ENCODE results near the gene SMOC2. TPM values are rescaled to one million over a fixed set of nuclear protein-coding genes. Genes with fewer than 3 reads are reported as not detected.

Gene SMOC2
- total RNA-seq, 4 donors from 2014 or later = 30.5 to 52.4 (median 37.9) TPM

DNA sequence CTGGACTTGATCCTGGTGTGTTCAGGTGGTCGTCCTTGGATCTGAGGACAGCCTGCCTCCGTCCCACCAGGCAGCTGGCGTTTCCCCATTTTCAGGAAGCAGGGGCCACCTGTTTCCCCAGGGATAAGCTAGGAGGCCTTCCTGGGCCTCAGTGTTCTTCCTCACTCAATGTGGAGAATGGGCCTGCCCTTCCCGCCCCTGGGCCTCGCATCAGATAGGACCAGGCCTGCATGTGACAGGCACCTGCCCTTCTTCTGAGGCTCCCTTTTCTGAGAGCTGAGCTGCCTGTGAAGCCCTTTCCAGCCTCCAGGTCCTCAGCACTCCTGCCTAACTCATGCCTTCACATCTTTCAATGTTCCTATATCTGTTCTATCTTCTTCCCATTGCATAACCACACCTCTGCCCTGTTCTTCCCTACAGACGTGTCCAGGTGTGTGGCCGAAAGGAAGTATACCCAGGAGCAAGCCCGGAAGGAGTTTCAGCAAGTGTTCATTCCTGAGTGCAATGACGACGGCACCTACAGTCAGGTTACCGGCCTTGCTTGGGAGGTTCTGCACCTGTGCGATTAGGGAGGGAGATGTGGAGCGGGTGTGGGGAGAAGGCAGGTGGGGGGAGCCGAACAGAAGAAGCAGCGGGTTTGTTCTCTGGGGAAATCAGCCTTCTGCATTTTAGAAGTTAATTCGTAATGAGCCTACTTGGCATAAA is 85.1 kb downstream of the SMOC2 start:
- TF ChIP-seq, protein P1, sequence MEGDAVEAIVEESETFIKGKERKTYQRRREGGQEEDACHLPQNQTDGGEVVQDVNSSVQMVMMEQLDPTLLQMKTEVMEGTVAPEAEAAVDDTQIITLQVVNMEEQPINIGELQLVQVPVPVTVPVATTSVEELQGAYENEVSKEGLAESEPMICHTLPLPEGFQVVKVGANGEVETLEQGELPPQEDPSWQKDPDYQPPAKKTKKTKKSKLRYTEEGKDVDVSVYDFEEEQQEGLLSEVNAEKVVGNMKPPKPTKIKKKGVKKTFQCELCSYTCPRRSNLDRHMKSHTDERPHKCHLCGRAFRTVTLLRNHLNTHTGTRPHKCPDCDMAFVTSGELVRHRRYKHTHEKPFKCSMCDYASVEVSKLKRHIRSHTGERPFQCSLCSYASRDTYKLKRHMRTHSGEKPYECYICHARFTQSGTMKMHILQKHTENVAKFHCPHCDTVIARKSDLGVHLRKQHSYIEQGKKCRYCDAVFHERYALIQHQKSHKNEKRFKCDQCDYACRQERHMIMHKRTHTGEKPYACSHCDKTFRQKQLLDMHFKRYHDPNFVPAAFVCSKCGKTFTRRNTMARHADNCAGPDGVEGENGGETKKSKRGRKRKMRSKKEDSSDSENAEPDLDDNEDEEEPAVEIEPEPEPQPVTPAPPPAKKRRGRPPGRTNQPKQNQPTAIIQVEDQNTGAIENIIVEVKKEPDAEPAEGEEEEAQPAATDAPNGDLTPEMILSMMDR (IDR thresholded peaks at IDR 0.05; ENCODE audit: low read depth) = no peak

GRCh38 chr6:168526841-168527281 is 85.9 kb downstream of the SMOC2 start:
- TF ChIP-seq, protein P1 (IDR thresholded peaks at IDR 0.05; ENCODE audit: low read depth) = no peak

- TF ChIP-seq, protein P1 (IDR thresholded peaks at IDR 0.05; ENCODE audit: low read depth) = no peak
Measured at GRCh38 chr6:168527451-168528210, 86.6 kb downstream of the SMOC2 start.

GRCh38 chr6:168528474-168529095 is 87.6 kb downstream of the SMOC2 start:
- TF ChIP-seq, protein P1 (IDR thresholded peaks at IDR 0.05; ENCODE audit: low read depth) = no peak

DNA sequence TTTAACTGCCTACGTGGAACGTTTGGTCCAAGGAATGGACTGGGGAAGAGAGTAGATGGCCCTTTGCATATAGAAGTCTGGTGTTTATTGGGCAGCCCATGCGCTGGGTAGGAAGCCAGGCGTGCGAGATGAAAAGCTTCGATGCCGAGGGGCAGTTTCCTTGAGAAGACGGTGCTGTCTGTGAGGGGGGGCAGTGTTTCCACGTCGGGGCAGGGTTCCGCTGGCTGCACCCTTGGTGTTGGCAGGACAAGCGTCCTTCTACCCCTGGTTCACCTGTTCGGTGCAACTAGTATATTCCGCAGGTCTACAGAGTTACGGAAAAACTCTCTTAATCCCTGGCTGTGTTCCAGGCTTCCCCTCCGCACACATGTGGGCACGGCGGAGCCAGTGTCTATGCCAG is 88.2 kb downstream of the SMOC2 start:
- TF ChIP-seq, protein P1 (IDR thresholded peaks at IDR 0.05; ENCODE audit: low read depth) = no peak

DNA sequence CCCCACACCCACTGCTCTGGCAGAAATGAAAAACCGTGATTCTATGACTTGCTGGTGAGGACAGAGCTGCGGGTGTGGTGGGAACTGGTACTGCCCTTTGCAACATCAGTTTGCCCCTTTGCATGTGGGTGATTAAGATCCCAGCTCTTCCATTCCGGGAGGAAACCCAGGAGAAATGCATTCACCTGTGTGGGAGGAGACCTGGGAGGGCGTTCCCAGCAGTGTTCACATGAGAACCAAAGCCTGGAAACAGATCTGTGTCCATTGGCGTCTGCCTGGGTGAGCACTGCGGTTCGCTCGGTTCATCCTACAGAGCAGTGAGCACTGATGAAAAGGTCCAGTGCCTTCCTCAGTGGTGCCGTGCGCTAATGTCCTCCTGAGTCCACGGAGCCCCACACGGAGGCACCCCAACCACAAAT is 89.7 kb downstream of the SMOC2 start:
- TF ChIP-seq, protein P1 (IDR thresholded peaks at IDR 0.05; ENCODE audit: low read depth) = no peak

DNA sequence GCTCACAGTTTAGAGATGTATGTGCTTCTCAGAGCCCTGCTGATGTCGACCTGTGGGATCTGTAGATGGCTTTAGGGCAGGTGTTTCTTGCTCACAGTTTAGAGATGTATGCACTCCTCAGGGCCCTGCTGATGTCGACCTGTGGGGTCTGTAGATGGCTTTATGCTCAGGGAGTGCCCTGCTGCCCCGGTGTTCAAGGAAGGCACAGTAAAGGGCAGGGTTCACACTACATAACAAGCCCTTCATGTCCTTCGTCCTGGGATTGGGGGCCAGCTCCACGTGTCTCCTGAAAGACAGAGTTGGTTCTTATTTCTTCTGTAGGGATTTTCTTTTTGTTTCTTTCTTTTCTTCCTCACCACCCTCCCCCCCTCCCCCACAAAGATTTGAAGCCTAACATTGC is 91.1 kb downstream of the SMOC2 start:
- TF ChIP-seq, protein P1 (IDR thresholded peaks at IDR 0.05; ENCODE audit: low read depth) = no peak
